ENCODE results near the gene ARHGAP6.

ARHGAP6 gene

DNA sequence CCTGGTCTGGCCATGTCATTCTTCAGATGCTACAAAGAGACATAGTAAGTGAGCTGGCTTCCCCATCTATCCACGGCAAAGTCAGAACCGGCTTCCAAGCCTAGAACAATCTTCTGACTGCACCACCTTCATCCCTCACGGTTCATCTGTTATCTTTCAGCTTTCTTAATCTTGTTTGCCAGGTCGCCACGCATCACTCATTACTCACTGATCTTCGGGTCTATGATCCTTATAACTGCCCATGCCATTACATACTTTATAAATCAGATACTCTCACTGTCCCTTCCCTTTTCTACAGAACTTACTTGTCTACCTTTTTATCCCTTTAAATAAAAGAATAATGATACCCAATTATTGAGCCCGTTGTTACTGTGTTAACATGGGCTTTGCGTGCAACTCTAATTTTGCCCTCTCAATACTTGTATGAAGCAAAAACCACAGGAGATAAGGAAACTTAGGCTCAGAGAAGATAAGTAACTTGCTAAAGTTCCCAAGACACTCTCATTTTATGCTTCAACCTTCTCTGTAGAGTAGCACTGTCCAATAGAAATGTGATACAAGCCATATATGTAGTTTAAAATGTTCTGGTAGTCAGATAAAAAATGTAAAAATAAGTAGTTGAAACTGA is 200.8 kb downstream of the ARHGAP6 start:
- TF ChIP-seq, protein P1, sequence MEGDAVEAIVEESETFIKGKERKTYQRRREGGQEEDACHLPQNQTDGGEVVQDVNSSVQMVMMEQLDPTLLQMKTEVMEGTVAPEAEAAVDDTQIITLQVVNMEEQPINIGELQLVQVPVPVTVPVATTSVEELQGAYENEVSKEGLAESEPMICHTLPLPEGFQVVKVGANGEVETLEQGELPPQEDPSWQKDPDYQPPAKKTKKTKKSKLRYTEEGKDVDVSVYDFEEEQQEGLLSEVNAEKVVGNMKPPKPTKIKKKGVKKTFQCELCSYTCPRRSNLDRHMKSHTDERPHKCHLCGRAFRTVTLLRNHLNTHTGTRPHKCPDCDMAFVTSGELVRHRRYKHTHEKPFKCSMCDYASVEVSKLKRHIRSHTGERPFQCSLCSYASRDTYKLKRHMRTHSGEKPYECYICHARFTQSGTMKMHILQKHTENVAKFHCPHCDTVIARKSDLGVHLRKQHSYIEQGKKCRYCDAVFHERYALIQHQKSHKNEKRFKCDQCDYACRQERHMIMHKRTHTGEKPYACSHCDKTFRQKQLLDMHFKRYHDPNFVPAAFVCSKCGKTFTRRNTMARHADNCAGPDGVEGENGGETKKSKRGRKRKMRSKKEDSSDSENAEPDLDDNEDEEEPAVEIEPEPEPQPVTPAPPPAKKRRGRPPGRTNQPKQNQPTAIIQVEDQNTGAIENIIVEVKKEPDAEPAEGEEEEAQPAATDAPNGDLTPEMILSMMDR (conservative IDR thresholded peaks at IDR 0.05; ENCODE audit: low read depth, low read length), result no peak
- no peak overlapping the region for H3K4me3 ChIP-seq (ENCODE audit: low read depth, low read length)
- no peak for DNase-seq (ENCODE audit: low read depth)

DNA sequence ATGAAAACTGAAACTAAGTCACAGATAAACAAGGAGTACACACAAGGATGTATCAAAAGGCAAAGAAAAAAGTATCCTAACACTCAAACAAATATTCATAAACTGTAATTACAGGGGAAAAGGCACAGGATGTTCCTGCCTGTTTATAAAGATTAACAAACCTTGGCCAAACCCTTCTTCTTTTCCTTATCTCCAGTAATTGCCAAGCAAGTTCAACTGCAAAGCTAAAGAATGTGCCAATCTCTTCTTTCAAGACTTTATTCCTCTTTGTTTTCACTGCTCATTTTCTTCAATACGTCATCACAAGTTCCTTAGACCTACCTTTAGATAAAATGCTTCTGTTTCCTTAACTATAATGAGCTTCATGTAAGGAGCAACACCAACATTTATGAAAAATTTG is 201.3 kb downstream of the ARHGAP6 start:
- no peak overlapping the region for H3K4me3 ChIP-seq (ENCODE audit: low read depth, low read length)
- TF ChIP-seq, protein P1 (conservative IDR thresholded peaks at IDR 0.05; ENCODE audit: low read depth, low read length), result no peak
- DNase-seq (ENCODE audit: low read depth), result no peak

DNA sequence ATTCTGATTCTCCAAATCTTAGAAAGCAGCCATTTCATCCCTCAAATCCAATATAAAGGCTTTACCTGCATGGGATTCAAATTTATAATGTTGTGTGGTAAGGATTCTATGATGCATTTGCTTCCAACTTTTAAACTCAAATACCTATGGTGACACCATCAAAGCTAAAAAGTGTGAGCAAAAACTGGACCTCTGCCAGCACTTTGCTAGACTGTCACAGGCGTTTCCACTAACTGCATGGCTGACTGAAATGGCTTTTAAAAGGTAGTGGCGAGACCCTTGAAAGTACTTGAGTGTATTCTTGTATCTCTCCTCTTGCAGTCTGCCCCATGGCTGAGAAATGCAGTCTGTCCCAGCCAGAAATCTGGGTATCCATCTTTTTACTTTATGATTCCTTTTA is 203.1 kb downstream of the ARHGAP6 start:
- no peak overlapping the region for H3K4me3 ChIP-seq (ENCODE audit: low read depth, low read length)
- TF ChIP-seq, protein P1 (conservative IDR thresholded peaks at IDR 0.05; ENCODE audit: low read depth, low read length), result no peak
- no peak for DNase-seq (ENCODE audit: low read depth)

DNA sequence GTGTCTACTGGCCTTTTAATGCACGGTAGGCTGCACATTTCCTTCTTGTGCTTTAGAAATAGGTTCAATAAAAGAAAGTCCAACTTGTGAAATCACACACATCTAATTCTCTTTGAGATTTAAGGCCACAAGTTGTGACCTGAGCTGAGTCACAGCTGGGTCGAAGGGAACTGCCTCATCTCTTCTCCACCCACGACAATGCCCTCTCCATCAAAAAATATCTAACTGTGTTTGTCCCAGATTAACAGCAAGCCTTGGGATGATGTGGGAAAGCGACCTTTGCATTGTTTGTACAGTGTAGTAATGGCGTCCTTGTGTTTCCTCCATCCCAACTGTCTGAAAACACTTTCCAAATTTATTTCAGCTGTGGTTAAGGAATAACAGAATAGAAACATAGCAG is 203.6 kb downstream of the ARHGAP6 start:
- no peak overlapping the region for H3K4me3 ChIP-seq (ENCODE audit: low read depth, low read length)
- no peak for DNase-seq (ENCODE audit: low read depth)
- TF ChIP-seq, protein P1 (conservative IDR thresholded peaks at IDR 0.05; ENCODE audit: low read depth, low read length), result no peak

DNA sequence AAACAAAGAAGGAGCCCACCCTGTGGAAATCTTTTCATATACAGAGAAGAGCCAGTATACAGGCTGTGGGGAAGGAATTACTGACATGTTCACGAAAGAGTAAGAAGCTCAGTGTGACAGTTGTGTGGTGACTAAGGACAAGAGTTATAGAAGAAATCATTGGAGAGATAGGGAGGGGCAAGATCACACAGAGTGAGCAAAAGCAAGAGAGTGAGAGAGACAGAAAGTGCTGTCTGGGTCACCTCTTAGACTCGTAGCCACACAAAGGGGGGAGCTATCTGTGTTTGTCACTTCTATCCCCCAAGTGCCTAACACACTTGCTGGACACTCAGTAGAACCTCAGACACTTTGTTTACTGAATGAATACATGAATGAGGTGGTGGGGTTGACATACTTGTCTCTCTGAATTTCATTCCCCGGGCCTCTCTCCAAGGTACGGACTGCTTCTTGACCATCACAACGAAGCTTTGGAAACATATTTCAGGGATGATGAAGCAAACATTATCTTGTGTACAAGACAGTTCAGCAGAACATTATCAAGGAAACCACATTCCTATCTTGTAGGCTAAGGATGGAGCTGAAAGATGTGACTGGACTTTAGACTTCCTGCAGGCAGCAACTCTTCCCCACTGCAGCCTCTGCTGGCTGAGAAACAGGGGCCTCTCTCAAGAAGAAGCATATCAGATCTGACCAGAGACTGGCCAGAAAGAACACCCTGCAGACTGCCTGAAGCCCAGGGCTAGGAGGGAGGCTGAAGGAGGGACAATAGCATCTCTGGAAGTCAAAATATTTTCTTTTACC is 204.3 kb downstream of the ARHGAP6 start:
- TF ChIP-seq, protein P1 (conservative IDR thresholded peaks at IDR 0.05; ENCODE audit: low read depth, low read length), result peak; percentile 11
- DNase-seq (ENCODE audit: low read depth), result peak; percentile 79
- H3K4me3 ChIP-seq (ENCODE audit: low read depth, low read length), result no peak overlapping the region

DNA sequence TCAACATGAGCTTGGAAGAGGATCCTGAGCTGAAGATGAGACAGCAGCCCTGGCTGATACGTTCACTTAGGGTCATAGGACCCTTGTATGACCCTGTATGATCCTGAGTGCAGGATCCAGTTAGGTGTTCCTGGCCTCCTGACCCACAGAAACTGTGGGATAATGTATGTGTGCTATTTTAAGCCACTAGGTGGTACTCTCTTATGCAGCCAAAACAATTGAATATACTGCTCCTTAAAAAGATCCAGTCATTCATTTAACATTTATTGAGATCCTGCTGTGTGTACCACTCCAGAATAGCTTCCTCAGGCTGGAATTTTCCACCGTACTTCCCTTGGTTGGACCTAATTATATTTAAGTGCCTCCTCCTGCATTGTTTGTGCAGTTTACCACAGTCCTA is 205.4 kb downstream of the ARHGAP6 start:
- TF ChIP-seq, protein P1 (conservative IDR thresholded peaks at IDR 0.05; ENCODE audit: low read depth, low read length), result peak; percentile 41
- DNase-seq (ENCODE audit: low read depth), result no peak

More for the DNA sequence above, 205.4 kb downstream of the ARHGAP6 start:
- H3K4me3 ChIP-seq (ENCODE audit: low read depth, low read length), result no peak overlapping the region

All from choroid plexus epithelial cell (primary cell).